Loucy (cell line): ENCODE data around the gene QPCT.

Source experiments
- EZH2phosphoT487 ChIP-seq: fragments of 200-600 bp; IDR thresholded peaks from 2 replicates; pipeline ENCODE4 v1.6.1; 2018; ENCODE audit warnings: antibody characterized with exemption, mild to moderate bottlenecking, moderate library complexity, borderline replicate concordance
- TF ChIP-seq, protein P1 (sequence below): fragments of 200-600 bp; sonication (generic); conservative IDR thresholded peaks from 2 replicates; pipeline ENCODE4 v1.5.1; 2014; ENCODE audit warnings: mild to moderate bottlenecking, antibody characterized with exemption, low read length

DNA sequence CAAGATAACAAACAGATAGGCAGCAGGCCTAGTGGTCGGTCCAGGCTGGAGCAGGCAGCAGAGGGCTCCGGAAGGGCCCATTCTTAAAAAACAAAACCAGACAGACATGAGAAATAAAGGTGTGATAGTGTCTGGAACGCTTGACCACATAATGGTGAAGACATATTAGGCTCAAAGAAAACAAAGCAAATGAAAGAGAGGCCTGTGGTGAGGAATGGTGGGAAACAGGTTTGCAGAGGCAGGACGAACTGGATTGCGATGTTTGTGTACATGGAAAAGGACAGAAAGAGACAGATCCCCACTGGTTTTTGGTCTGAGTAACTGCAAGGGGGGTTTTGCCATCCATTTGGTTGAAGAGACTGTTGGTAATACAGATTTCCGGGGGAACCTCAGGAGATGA, 19.9 kb downstream of the QPCT start:
- TF ChIP-seq, protein P1, sequence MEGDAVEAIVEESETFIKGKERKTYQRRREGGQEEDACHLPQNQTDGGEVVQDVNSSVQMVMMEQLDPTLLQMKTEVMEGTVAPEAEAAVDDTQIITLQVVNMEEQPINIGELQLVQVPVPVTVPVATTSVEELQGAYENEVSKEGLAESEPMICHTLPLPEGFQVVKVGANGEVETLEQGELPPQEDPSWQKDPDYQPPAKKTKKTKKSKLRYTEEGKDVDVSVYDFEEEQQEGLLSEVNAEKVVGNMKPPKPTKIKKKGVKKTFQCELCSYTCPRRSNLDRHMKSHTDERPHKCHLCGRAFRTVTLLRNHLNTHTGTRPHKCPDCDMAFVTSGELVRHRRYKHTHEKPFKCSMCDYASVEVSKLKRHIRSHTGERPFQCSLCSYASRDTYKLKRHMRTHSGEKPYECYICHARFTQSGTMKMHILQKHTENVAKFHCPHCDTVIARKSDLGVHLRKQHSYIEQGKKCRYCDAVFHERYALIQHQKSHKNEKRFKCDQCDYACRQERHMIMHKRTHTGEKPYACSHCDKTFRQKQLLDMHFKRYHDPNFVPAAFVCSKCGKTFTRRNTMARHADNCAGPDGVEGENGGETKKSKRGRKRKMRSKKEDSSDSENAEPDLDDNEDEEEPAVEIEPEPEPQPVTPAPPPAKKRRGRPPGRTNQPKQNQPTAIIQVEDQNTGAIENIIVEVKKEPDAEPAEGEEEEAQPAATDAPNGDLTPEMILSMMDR: no peak
- no peak for TF ChIP-seq EZH2phosphoT487
